ENCODE data around the gene AIP.

The AIP gene

GRCh38 chr11:67493548-67494370 is 10.9 kb downstream of the AIP start:
- DNase-seq (ENCODE audit: low read depth): no peak

- no peak for DNase-seq (ENCODE audit: low read depth)
Observed at GRCh38 chr11:67494371-67495233, 11.8 kb downstream of the AIP start.

GRCh38 chr11:67495234-67496005 is 12.6 kb downstream of the AIP start:
- DNase-seq (ENCODE audit: low read depth): no peak

- no peak for DNase-seq (ENCODE audit: low read depth)
Observed at GRCh38 chr11:67496113-67496512, 13.3 kb downstream of the AIP start.

- no peak for DNase-seq (ENCODE audit: low read depth)
Observed at GRCh38 chr11:67497656-67498291, 14.9 kb downstream of the AIP start.

- DNase-seq (ENCODE audit: low read depth): no peak
Observed at GRCh38 chr11:67498544-67498972, 15.7 kb downstream of the AIP start.

- DNase-seq (ENCODE audit: low read depth): no peak
Observed at GRCh38 chr11:67499808-67500483, 17.1 kb downstream of the AIP start.

- no peak for DNase-seq (ENCODE audit: low read depth)
Observed at GRCh38 chr11:67500484-67500821, 17.6 kb downstream of the AIP start.

- no peak for DNase-seq (ENCODE audit: low read depth)
Observed at GRCh38 chr11:67500831-67501715, 18.2 kb downstream of the AIP start.

GRCh38 chr11:67501854-67502253 is 19.0 kb downstream of the AIP start:
- DNase-seq (ENCODE audit: low read depth): no peak

- DNase-seq (ENCODE audit: low read depth): no peak
Observed at GRCh38 chr11:67502328-67502979, 19.6 kb downstream of the AIP start.

- no peak for DNase-seq (ENCODE audit: low read depth)
Observed at GRCh38 chr11:67503119-67504004, 20.5 kb downstream of the AIP start.

- DNase-seq (ENCODE audit: low read depth): no peak
Observed at GRCh38 chr11:67504005-67504949, 21.5 kb downstream of the AIP start.

GRCh38 chr11:67504950-67505581 is 22.2 kb downstream of the AIP start, which contains the start of gene PITPNM1:
TSS of gene PITPNM1 (minus strand) at chr11:67505363. CDS start at chr11:67504180, 1,183 bp downstream.
- DNase-seq (ENCODE audit: low read depth): peak; percentile 61

GRCh38 chr11:67505605-67506396 is 23.0 kb downstream of the AIP start:
- peak; percentile 83 for DNase-seq (ENCODE audit: low read depth)

- no peak for DNase-seq (ENCODE audit: low read depth)
Observed at GRCh38 chr11:67506426-67507051, 23.7 kb downstream of the AIP start.
